HEK293 (cell line): ENCODE measurements around the gene PFKL.

Source experiments
- BCL11A ChIP-seq: fragments of 450-650 bp; formaldehyde crosslinking; IDR thresholded peaks from 2 replicates; pipeline ENCODE4 v1.5.1; 2016; ENCODE audit warnings: low read depth, missing biosample characterization, missing genetic modification characterization
- BCL11B ChIP-seq: fragments of 450-650 bp; formaldehyde crosslinking; IDR thresholded peaks from 2 replicates; pipeline ENCODE4 v1.5.1; 2016; ENCODE audit warnings: low read depth, missing biosample characterization, missing genetic modification characterization
- GLI2 ChIP-seq: fragments of 450-650 bp; formaldehyde crosslinking; IDR thresholded peaks from 2 replicates; pipeline ENCODE4; 2017; ENCODE audit warnings: missing biosample characterization, missing genetic modification characterization, low read depth, borderline replicate concordance
- HOXC10 ChIP-seq: sonication (generic); formaldehyde crosslinking; IDR thresholded peaks from 2 replicates; pipeline ENCODE4 v1.8.1; 2023; ENCODE audit warnings: mild to moderate bottlenecking, missing genetic modification reagents
- KLF17 ChIP-seq: fragments of 450-650 bp; formaldehyde crosslinking; IDR thresholded peaks from 2 replicates; pipeline ENCODE4 v1.5.1; 2016; ENCODE audit warnings: missing biosample characterization, missing genetic modification characterization
- KLF7 ChIP-seq: fragments of 450-650 bp; formaldehyde crosslinking; IDR thresholded peaks from 2 replicates; pipeline ENCODE4 v1.5.1; 2016; ENCODE audit warnings: missing biosample characterization, missing genetic modification characterization, borderline replicate concordance
- OSR2 ChIP-seq: fragments of 450-650 bp; formaldehyde crosslinking; IDR thresholded peaks from 2 replicates; pipeline ENCODE4 v1.5.1; 2016; ENCODE audit warnings: missing biosample characterization, missing genetic modification characterization
- RBAK ChIP-seq: fragments of 450-650 bp; formaldehyde crosslinking; IDR thresholded peaks from 2 replicates; pipeline ENCODE4 v1.5.1; 2016; ENCODE audit warnings: missing biosample characterization, missing genetic modification characterization
- REST ChIP-seq: fragments of 450-650 bp; formaldehyde crosslinking; IDR thresholded peaks from 2 replicates; pipeline ENCODE4 v1.5.1; 2016; ENCODE audit warnings: missing biosample characterization, missing genetic modification characterization
- SP3 ChIP-seq: fragments of 450-650 bp; formaldehyde crosslinking; IDR thresholded peaks from 2 replicates; pipeline ENCODE4 v1.5.1; 2016; ENCODE audit warnings: missing biosample characterization, missing genetic modification characterization
- SP7 ChIP-seq: fragments of 450-650 bp; formaldehyde crosslinking; IDR thresholded peaks from 2 replicates; pipeline ENCODE4 v1.5.1; 2016; ENCODE audit warnings: missing biosample characterization, missing genetic modification characterization
- TCF7L2 ChIP-seq: IDR thresholded peaks from 2 replicates; pipeline ENCODE4 v1.6.1; 2011; ENCODE audit warnings: low read depth, mild to moderate bottlenecking, inconsistent platforms, low read length, moderate library complexity, borderline replicate concordance
- TRIM28 ChIP-seq: IDR thresholded peaks from 2 replicates; pipeline ENCODE4 v1.6.1; 2011; ENCODE audit warnings: low read length, control low read depth, borderline replicate concordance
- ZBTB17 ChIP-seq: fragments of 450-650 bp; formaldehyde crosslinking; IDR thresholded peaks from 2 replicates; pipeline ENCODE4 v1.5.1; 2016; ENCODE audit warnings: missing biosample characterization, missing genetic modification characterization
- ZFP41 ChIP-seq: fragments of 450-650 bp; formaldehyde crosslinking; IDR thresholded peaks from 2 replicates; pipeline ENCODE4 v1.5.1; 2016; ENCODE audit warnings: missing biosample characterization, missing genetic modification characterization, borderline replicate concordance
- ZNF114 ChIP-seq: fragments of 450-650 bp; formaldehyde crosslinking; IDR thresholded peaks from 2 replicates; pipeline ENCODE4 v1.5.0; 2017; ENCODE audit warnings: missing biosample characterization, missing genetic modification characterization
- ZNF23 ChIP-seq: fragments of 450-650 bp; formaldehyde crosslinking; IDR thresholded peaks from 2 replicates; pipeline ENCODE4 v1.5.1; 2016; ENCODE audit warnings: missing biosample characterization, missing genetic modification characterization, borderline replicate concordance
- ZNF391 ChIP-seq: fragments of 450-650 bp; formaldehyde crosslinking; IDR thresholded peaks from 2 replicates; pipeline ENCODE4 v1.5.1; 2016; ENCODE audit warnings: low read depth, missing biosample characterization, missing genetic modification characterization, borderline replicate concordance
- ZNF416 ChIP-seq: fragments of 450-650 bp; formaldehyde crosslinking; IDR thresholded peaks from 2 replicates; pipeline ENCODE4 v1.5.1; 2016; ENCODE audit warnings: missing biosample characterization, missing genetic modification characterization
- ZNF423 ChIP-seq: fragments of 450-650 bp; formaldehyde crosslinking; IDR thresholded peaks from 2 replicates; pipeline ENCODE4 v1.5.1; 2016; ENCODE audit warnings: missing biosample characterization, missing genetic modification characterization
- ZNF510 ChIP-seq: fragments of 450-650 bp; formaldehyde crosslinking; IDR thresholded peaks from 2 replicates; pipeline ENCODE4 v1.5.1; 2018; ENCODE audit warnings: mild to moderate bottlenecking, missing genetic modification characterization, missing biosample characterization; ENCODE audit not compliant: insufficient replicate concordance
- ZNF514 ChIP-seq: fragments of 450-650 bp; formaldehyde crosslinking; IDR thresholded peaks from 2 replicates; pipeline ENCODE4 v1.5.1; 2016; ENCODE audit warnings: missing biosample characterization, missing genetic modification characterization
- ZNF629 ChIP-seq: fragments of 450-650 bp; formaldehyde crosslinking; IDR thresholded peaks from 2 replicates; pipeline ENCODE4 v1.5.1; 2017; ENCODE audit warnings: missing biosample characterization, missing genetic modification characterization
- ZNF664 ChIP-seq: fragments of 450-650 bp; formaldehyde crosslinking; IDR thresholded peaks from 2 replicates; pipeline ENCODE4 v1.5.1; 2016; ENCODE audit warnings: missing biosample characterization, missing genetic modification characterization
- ZNF776 ChIP-seq: fragments of 450-650 bp; formaldehyde crosslinking; IDR thresholded peaks from 2 replicates; pipeline ENCODE4 v1.5.0; 2017; ENCODE audit warnings: missing biosample characterization, missing genetic modification characterization, borderline replicate concordance
- TF ChIP-seq, protein P1 (sequence below): fragments of 450-650 bp; formaldehyde crosslinking; optimal IDR thresholded peaks from 2 replicates; pipeline ENCODE3; 2016; ENCODE audit warnings: missing biosample characterization, mild to moderate bottlenecking, missing genetic modification characterization
- TF ChIP-seq, protein P2 (sequence below): fragments of 450-650 bp; formaldehyde crosslinking; IDR thresholded peaks from 2 replicates; pipeline ENCODE4 v1.5.0; 2017; ENCODE audit warnings: missing biosample characterization, missing genetic modification characterization, borderline replicate concordance
- TF ChIP-seq, protein P3 (sequence below): fragments of 450-650 bp; formaldehyde crosslinking; IDR thresholded peaks from 2 replicates; pipeline ENCODE4 v1.5.1; 2016; ENCODE audit warnings: missing biosample characterization, missing genetic modification characterization, borderline replicate concordance

Gene PFKL

GRCh38 chr21:44294391-44295162, 5.3 kb upstream of the PFKL start (continued):
- TF ChIP-seq SP7 (peak; percentile 25; the same call in 1 of the 2 replicates), ZNF114 (tag by site-specific recombination) (no peak), HOXC10 (no peak), KLF17 (0 out of 2 replicates have a peak, but pooled peaks have one; percentile 54), ZBTB17 (tag by site-specific recombination) (no peak), BCL11A (tag by site-specific recombination) (0 out of 2 replicates have a peak, but pooled peaks have one; percentile 19), ZNF776 (no peak), ZFP41 (no peak), TRIM28 (no peak), BCL11B (0 out of 2 replicates have a peak, but pooled peaks have one; percentile 72), SP3 (tag by site-specific recombination) (no peak), ZNF423 (peak; percentile 92), KLF7 (no peak), ZNF391 (no peak), OSR2 (tag by site-specific recombination) (peak; percentile 71; the same call in 1 of the 2 replicates), ZNF416 (tag by site-specific recombination) (no peak), REST (tag by site-specific recombination) (no peak), ZNF514 (tag by site-specific recombination) (no peak), TCF7L2 (no peak), ZNF23 (tag by site-specific recombination) (no peak), ZNF629 (tag by site-specific recombination) (peak; percentile 80), ZNF664 (tag by site-specific recombination) (no peak), GLI2 (tag by site-specific recombination) (no peak), ZNF510 (tag by site-specific recombination) (no peak), RBAK (no peak)
- TF ChIP-seq, protein P1, sequence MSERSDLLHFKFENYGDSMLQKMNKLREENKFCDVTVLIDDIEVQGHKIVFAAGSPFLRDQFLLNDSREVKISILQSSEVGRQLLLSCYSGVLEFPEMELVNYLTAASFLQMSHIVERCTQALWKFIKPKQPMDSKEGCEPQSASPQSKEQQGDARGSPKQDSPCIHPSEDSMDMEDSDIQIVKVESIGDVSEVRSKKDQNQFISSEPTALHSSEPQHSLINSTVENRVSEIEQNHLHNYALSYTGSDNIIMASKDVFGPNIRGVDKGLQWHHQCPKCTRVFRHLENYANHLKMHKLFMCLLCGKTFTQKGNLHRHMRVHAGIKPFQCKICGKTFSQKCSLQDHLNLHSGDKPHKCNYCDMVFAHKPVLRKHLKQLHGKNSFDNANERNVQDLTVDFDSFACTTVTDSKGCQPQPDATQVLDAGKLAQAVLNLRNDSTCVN (tag by site-specific recombination): no peak
- TF ChIP-seq, protein P2, sequence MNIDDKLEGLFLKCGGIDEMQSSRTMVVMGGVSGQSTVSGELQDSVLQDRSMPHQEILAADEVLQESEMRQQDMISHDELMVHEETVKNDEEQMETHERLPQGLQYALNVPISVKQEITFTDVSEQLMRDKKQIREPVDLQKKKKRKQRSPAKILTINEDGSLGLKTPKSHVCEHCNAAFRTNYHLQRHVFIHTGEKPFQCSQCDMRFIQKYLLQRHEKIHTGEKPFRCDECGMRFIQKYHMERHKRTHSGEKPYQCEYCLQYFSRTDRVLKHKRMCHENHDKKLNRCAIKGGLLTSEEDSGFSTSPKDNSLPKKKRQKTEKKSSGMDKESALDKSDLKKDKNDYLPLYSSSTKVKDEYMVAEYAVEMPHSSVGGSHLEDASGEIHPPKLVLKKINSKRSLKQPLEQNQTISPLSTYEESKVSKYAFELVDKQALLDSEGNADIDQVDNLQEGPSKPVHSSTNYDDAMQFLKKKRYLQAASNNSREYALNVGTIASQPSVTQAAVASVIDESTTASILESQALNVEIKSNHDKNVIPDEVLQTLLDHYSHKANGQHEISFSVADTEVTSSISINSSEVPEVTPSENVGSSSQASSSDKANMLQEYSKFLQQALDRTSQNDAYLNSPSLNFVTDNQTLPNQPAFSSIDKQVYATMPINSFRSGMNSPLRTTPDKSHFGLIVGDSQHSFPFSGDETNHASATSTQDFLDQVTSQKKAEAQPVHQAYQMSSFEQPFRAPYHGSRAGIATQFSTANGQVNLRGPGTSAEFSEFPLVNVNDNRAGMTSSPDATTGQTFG: no peak
- TF ChIP-seq, protein P3, sequence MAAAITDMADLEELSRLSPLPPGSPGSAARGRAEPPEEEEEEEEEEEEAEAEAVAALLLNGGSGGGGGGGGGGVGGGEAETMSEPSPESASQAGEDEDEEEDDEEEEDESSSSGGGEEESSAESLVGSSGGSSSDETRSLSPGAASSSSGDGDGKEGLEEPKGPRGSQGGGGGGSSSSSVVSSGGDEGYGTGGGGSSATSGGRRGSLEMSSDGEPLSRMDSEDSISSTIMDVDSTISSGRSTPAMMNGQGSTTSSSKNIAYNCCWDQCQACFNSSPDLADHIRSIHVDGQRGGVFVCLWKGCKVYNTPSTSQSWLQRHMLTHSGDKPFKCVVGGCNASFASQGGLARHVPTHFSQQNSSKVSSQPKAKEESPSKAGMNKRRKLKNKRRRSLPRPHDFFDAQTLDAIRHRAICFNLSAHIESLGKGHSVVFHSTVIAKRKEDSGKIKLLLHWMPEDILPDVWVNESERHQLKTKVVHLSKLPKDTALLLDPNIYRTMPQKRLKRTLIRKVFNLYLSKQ (tag by site-specific recombination): no peak
